Stimulated activated CD4-positive, alpha-beta T cell treated with anti-CD3 and anti-CD28 coated beads, Interleukin-12 subunit alpha, Interleukin-12 subunit beta, amount 100 ng/mL, for 24 hours (primary cell): ENCODE data around the gene RNU1-1.
"Not testable (repeated sequence)": the region's sequence is repeated elsewhere in the genome, so short reads cannot be mapped to it uniquely, and the experiment has no call there.

Experiments used
- DNase-seq, 2 experiments: peaks; one replicate each; pipeline ENCODE4 v3.0.0-alpha.2; 2020; ENCODE audit warnings: low read depth in 2 of 2

RNU1-1 gene

GRCh38 chr1:16514107-16515055, at the start of gene RNU1-1:
Gene RNU1-1 (minus strand): TSS chr1:16514285.
- peak; percentile 48 to 58 for DNase-seq

DNA sequence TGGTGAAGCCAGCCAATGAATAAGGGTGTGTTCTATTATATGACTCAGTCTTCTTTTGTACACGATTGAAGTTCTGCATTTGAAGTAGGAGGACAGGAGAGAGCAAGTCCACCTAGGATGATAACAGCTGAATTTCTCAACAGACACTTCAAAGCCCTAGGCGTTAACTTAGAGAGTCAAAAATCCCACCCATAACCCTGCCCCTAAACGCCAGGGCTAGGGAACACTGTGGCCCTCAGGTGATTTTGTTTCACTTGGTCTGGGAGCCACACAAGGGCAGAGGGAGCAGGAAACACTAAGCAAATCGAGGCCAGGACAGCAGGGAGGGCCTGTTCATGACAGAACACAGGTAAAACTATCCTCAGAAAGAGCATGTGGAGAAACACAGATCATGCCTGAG, 47.0 kb upstream of the RNU1-1 start:
- DNase-seq: not testable (repeated sequence)

DNA sequence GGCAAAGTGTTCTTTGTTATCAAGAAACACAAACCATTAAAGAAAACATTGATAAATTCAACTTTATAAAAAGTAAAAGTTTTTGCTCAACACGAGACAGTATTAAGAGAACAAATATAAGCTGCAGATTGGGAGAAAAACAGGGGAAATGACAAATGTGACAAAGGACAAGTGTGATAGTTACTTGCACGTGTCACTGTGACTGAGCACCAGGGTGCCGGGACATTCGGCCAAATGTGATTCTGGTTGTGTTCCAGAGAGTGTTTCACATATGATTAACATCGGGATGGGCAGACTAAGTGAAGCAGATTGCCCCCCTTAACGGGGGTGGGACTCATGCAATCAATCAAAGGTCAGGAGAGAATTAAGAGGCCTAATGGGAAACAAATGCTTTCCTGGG, 46.4 kb upstream of the RNU1-1 start:
- not testable (repeated sequence) for DNase-seq

GRCh38 chr1:16559688-16560087, 45.6 kb upstream of the RNU1-1 start:
- not testable (repeated sequence) for DNase-seq

- not testable (repeated sequence) for DNase-seq
Observed at GRCh38 chr1:16557034-16557433, 42.9 kb upstream of the RNU1-1 start.

GRCh38 chr1:16553244-16553643, 39.2 kb upstream of the RNU1-1 start:
- not testable (repeated sequence) for DNase-seq

- DNase-seq: not testable (repeated sequence)
Observed at GRCh38 chr1:16550212-16550918, 36.3 kb upstream of the RNU1-1 start.

DNA sequence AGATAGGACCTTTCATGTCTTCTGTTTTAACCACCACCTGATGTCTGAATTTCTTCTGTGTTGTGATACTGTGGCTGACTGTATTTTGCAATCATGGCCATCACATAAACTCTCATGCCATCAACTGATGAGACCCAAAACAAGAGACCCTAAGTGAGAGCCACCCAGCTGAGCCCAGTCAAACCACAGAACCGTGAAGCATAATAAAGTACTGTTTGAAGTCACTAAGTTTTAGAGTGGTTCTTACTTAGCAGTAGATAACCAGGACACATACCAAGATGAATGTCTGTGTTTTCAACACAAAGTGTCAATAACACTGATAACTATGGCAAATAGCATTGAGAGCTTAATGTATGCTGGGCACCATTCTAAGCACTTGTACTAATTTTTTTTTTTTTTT, 35.5 kb upstream of the RNU1-1 start:
- DNase-seq: not testable (repeated sequence)

DNA sequence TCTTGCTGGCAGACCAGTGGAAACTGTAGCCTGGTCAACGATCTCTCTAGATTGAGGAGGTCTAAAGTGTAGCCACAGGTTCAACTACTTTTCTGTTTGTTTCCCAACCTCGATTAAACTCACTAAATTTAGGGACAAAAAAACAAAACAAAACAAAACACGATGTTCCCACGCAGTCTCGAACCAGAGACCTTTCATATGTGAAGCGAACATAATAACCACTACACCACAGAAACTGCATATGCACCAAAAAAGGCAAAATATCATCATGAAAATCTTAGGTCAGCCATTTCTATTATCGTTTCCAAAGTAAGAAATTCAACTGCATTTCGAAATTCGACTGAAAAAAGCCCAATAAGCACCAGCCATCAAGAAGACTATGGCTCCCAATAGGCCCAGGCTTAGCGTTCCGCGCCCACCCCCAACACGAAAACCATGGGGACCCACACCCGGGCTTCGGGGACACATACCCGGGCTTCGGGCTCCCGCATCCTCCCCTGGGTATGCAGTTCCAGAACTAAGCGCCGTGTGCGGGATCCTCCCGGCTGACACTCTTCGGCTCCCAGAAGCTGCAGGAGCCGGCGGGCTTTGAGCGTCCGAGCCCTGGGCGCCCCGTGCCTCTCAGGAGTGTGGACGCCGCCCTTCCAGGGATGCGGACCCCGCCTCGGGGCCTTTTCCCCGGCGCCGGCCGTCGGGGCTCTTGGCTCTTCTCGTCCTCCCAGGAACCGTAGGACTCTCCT, 33.6 kb upstream of the RNU1-1 start:
- not testable (repeated sequence) for DNase-seq

- peak in 1 of 2 experiments; percentile 34 for DNase-seq
Observed at GRCh38 chr1:16545682-16546095, 31.6 kb upstream of the RNU1-1 start.

DNA sequence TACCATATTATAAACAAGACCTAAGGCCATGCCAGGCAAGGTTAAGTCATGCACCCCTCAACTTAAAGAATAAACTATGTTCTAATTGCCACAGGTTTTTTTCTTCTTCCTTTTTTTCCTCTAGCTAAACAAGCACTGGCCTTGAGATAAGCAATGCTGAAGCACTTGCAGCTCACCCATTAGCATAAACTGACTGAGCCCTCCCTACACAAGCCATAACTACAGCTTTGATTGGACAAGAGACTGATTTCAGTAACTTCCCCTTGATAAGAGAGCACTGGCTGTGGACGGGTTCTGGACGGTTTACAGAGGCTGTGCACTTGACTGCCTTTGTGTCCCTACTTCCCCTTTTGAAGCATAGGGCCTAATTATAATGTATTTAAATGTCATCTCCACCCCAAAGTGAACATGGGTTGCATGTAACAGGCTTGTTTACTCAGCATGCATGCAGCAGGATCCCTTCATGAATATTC, 26.4 kb upstream of the RNU1-1 start:
- not testable (repeated sequence) for DNase-seq

- DNase-seq: not testable (repeated sequence)
Observed at GRCh38 chr1:16537528-16537927, 23.4 kb upstream of the RNU1-1 start.

DNA sequence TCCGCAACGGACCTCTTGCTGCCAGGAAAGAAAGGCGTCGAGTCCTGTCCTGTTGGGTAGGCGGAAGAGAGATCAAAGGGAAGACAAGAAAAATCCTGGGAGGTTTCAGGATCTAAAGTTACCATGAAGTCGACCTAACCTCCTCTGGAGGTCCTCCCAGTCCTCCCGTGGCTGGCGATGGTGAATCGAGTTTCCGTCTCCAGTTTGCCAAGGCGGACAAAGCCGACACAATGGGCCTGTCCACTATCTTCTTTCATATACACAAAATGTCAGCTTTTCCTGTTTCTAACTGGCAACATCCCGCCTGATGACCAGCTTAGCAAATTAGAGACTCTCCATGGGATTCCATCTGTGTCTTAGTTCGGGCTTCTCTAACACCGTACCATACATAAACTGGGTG, 22.7 kb upstream of the RNU1-1 start:
- not testable (repeated sequence) for DNase-seq

DNA sequence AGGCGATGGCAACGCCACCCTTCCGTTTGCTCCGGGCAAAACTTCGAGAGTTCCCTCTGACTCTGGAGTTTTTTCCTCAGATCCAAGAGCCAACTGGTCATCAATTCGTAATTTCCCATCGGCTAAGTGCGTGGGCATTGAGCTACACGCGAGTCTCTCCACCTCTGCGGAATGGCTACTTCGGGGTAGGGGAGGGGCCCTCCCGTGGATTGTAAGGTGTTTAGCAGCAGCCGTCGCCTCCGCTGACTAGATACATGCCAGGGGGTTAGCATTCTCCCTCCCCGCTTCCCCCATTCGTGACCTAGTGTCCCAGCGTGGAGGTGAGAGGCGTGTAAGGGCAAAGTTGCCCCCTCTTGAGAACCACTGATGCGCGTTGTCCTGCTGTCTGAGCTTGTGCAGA, 21.8 kb upstream of the RNU1-1 start:
- not testable (repeated sequence) for DNase-seq

GRCh38 chr1:16535487-16535886, 21.4 kb upstream of the RNU1-1 start:
- DNase-seq: not testable (repeated sequence)

DNA sequence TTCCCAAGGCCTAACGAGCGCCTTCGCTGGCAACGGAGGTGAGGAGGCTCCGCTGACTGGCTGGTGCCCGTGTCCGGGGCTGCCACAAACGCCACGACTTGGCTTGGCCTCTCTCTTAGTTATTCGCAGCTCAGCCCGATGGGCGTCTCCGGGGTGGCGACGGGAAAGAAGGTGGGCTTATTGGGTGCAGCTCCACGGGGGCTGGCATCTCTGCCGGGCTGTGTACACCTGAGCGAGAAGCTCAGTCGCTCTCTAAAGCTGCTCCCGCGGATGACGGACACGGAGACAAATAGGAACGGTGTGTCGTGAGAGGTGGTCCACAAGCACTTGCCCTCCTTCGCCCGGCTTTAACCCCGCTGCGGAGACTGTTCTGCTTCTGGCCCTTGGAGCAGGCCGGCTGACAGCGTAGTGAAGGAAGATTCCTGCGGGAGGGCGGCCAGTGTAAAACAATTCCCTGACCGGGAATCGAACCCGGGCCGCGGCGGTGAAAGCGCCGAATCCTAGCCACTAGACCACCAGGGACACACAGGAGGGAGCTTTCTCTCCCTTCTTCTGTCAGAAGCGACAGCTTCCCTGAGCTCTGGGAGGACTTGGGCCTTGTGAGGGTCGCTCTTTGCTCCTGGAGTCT, 20.9 kb upstream of the RNU1-1 start:
- peak; percentile 24 to 56 for DNase-seq

- DNase-seq: not testable (repeated sequence)
Observed at GRCh38 chr1:16534239-16534828, 20.2 kb upstream of the RNU1-1 start.

GRCh38 chr1:16532235-16532991, 18.3 kb upstream of the RNU1-1 start:
- DNase-seq: not testable (repeated sequence)

DNA sequence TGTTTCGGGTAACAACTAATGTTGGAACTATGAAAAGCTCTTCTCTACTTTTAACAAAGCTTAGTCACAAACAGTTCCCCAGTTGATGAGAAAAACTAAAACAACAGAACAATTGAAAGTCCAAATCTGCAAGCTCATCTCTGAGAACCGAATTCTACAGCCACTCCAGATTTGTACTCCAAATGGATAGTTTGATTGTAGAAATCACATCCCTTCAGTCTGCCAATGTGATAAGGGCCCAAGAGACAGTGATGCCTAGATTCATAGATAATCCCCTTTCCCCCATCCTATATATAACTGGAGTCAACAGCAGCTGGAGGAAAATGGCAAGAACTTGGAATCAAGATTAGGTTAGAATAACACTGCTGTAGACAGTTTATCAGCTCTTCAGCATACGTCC, 14.3 kb upstream of the RNU1-1 start:
- DNase-seq: not testable (repeated sequence)

DNA sequence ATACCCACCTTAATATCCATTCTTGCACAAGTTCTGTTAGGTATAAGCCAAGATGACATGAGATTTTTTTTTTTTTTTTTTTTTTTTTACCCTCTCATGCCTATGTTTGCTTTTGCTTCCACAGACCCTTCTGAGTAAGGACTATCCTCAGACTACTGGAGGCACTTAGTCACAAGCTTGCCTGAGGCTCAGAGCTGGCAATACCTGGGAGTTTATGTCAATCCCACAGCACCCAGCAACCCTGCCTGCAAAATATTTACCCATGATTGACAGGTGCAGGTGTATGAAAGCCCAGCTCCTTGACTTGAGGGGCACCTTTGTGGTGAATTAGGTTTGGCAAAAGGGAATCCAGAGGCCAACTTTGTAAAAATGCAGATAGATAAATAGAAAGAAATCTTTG, 11.7 kb upstream of the RNU1-1 start:
- not testable (repeated sequence) for DNase-seq
